Measurements from ENCODE around the gene LRRC66.

Gene LRRC66

GRCh38 chr4:52037689-52038102 lies 17.5 kb upstream of the LRRC66 start:
- no peak for TF ChIP-seq CTCF (IDR thresholded peaks at IDR 0.05; ENCODE audit: control insufficient read depth, insufficient read depth, low read depth, low read length, missing control alignments)
- no peak for DNase-seq (ENCODE audit: low read depth)
- peak overlapping the region; percentile 80 for H3K4me3 ChIP-seq (ENCODE audit: control insufficient read depth, low read depth, low read length)

- no peak for TF ChIP-seq CTCF (IDR thresholded peaks at IDR 0.05; ENCODE audit: control insufficient read depth, insufficient read depth, low read depth, low read length, missing control alignments)
Observed at GRCh38 chr4:52036886-52037530, 16.8 kb upstream of the LRRC66 start.

GRCh38 chr4:52035190-52035589 lies 15.0 kb upstream of the LRRC66 start:
- no peak overlapping the region for H3K4me3 ChIP-seq (ENCODE audit: control insufficient read depth, low read depth, low read length)
- DNase-seq (ENCODE audit: low read depth): no peak
- no peak for TF ChIP-seq CTCF (IDR thresholded peaks at IDR 0.05; ENCODE audit: control insufficient read depth, insufficient read depth, low read depth, low read length, missing control alignments)

More at GRCh38 chr4:52036886-52037530, 16.8 kb upstream of the LRRC66 start:
- H3K4me3 ChIP-seq (ENCODE audit: control insufficient read depth, low read depth, low read length): peak overlapping the region; percentile 80
- DNase-seq (ENCODE audit: low read depth): no peak

- TF ChIP-seq CTCF (IDR thresholded peaks at IDR 0.05; ENCODE audit: control insufficient read depth, insufficient read depth, low read depth, low read length, missing control alignments): no peak
- no peak overlapping the region for H3K4me3 ChIP-seq (ENCODE audit: control insufficient read depth, low read depth, low read length)
- no peak for DNase-seq (ENCODE audit: low read depth)
Observed at GRCh38 chr4:52032005-52032404, 11.8 kb upstream of the LRRC66 start.

- DNase-seq (ENCODE audit: low read depth): peak; percentile 29
- no peak overlapping the region for H3K4me3 ChIP-seq (ENCODE audit: control insufficient read depth, low read depth, low read length)
- TF ChIP-seq CTCF (IDR thresholded peaks at IDR 0.05; ENCODE audit: control insufficient read depth, insufficient read depth, low read depth, low read length, missing control alignments): no peak
Observed at GRCh38 chr4:52028970-52029369, 8.8 kb upstream of the LRRC66 start.

GRCh38 chr4:52017814-52018213 lies 2.3 kb downstream of the LRRC66 start:
- no peak for DNase-seq (ENCODE audit: low read depth)
- no peak for TF ChIP-seq CTCF (IDR thresholded peaks at IDR 0.05; ENCODE audit: control insufficient read depth, insufficient read depth, low read depth, low read length, missing control alignments)
- H3K4me3 ChIP-seq (ENCODE audit: control insufficient read depth, low read depth, low read length): no peak overlapping the region

Measured in AG09309 (cell line).